Liver (tissue), 9 donors: Measurements from ENCODE around the gene GBP1. TPM values are rescaled to one million over a fixed set of nuclear protein-coding genes. Genes with fewer than 3 reads are reported as not detected.
"Not testable (repeated sequence)": the region's sequence is repeated elsewhere in the genome, so short reads cannot be mapped to it uniquely, and the experiment has no call there.

ENCODE experiments used
- DNase-seq: peaks from one replicate; pipeline ENCODE4 v3.0.0-alpha.2; 2017; ENCODE audit warnings: low spot score
- H3K27ac ChIP-seq, 2 donors: one replicate each; pipeline ENCODE4 v1.7.0; 2013; ENCODE audit warnings: inconsistent platforms in 2 of 2, low read length in 2 of 2, control low read depth in 1 of 2, low read depth in 1 of 2, mild to moderate bottlenecking in 1 of 2
- H3K27me3 ChIP-seq, 4 donors: one replicate each; pipeline versions ENCODE4 v1.6.1 to v1.7.0; 2013; ENCODE audit warnings: low read length in 3 of 4, inconsistent platforms in 1 of 4, mild to moderate bottlenecking in 1 of 4, moderate library complexity in 1 of 4; ENCODE audit not compliant: control insufficient read depth in 4 of 4, insufficient read depth in 4 of 4
- H3K36me3 ChIP-seq, 4 donors: one replicate each; pipeline versions ENCODE4 v1.6.1 to v1.7.0; 2013; ENCODE audit warnings: low read length in 3 of 4, mild to moderate bottlenecking in 3 of 4, low read depth in 1 of 4, moderate library complexity in 1 of 4; ENCODE audit not compliant: control insufficient read depth in 4 of 4, insufficient read depth in 3 of 4
- H3K4me1 ChIP-seq, 4 donors: one replicate each; pipeline versions ENCODE4 v1.6.1 to v1.7.0; 2013; ENCODE audit warnings: low read length in 3 of 4, mild to moderate bottlenecking in 3 of 4, moderate library complexity in 1 of 4; ENCODE audit not compliant: control insufficient read depth in 4 of 4, insufficient read depth in 4 of 4
- H3K4me3 ChIP-seq, 3 donors: one replicate each; pipeline versions ENCODE4 v1.6.1 to v1.7.0; 2013; ENCODE audit warnings: low read length in 3 of 3, control low read depth in 1 of 3, low read depth in 1 of 3, mild to moderate bottlenecking in 1 of 3
- H3K9ac ChIP-seq, 2 donors: one replicate each; pipeline ENCODE4 v1.7.0; 2013; ENCODE audit warnings: low read length in 2 of 2, mild to moderate bottlenecking in 2 of 2, moderate library complexity in 2 of 2, control low read depth in 1 of 2, low read depth in 1 of 2
- H3K9me3 ChIP-seq, 4 donors: one replicate each; pipeline versions ENCODE4 v1.6.1 to v1.7.0; 2013; ENCODE audit warnings: low read length in 3 of 4; ENCODE audit not compliant: control insufficient read depth in 4 of 4
- ATF3 ChIP-seq: IDR thresholded peaks from 2 replicates; pipeline ENCODE4 v1.6.1; 2016; ENCODE audit warnings: antibody characterized with exemption
- CTCF ChIP-seq: fragments of 150-350 bp; IDR thresholded peaks from 2 replicates; pipeline ENCODE4 v1.5.1; 2017; ENCODE audit warnings: improper control_type of control experiment, low read depth, low read length; ENCODE audit not compliant: missing input control
- EGR1 ChIP-seq, 2 donors: IDR thresholded peaks; 2 replicates each; pipeline ENCODE4 v1.6.1; 2016 to 2018; ENCODE audit warnings: antibody characterized with exemption in 2 of 2, low read depth in 2 of 2
- FOXA1 ChIP-seq: IDR thresholded peaks from 2 replicates; pipeline ENCODE4 v1.6.1; 2016; ENCODE audit warnings: antibody characterized with exemption
- FOXA2 ChIP-seq: IDR thresholded peaks from 2 replicates; pipeline ENCODE4 v1.6.1; 2016; ENCODE audit warnings: antibody characterized with exemption
- GABPA ChIP-seq, 2 donors: IDR thresholded peaks in 1 of 2; conservative IDR thresholded peaks in 1 of 2; 2 replicates each; pipeline ENCODE4 v1.6.1; 2016; ENCODE audit warnings: antibody characterized with exemption in 2 of 2, mild to moderate bottlenecking in 1 of 2, moderate library complexity in 1 of 2
- HNF4A ChIP-seq, 2 donors: conservative IDR thresholded peaks; 2 replicates each; pipeline ENCODE4 v1.6.1; 2016; ENCODE audit warnings: antibody characterized with exemption in 2 of 2, mild to moderate bottlenecking in 2 of 2
- JUND ChIP-seq, 2 donors: IDR thresholded peaks; 2 replicates each; pipeline ENCODE4 v1.6.1; 2016; ENCODE audit warnings: antibody characterized with exemption in 2 of 2
- MAX ChIP-seq: IDR thresholded peaks from 2 replicates; pipeline ENCODE4 v1.6.1; 2016; ENCODE audit warnings: antibody characterized with exemption
- NR2F2 ChIP-seq: IDR thresholded peaks from 2 replicates; pipeline ENCODE4 v1.6.1; 2016; ENCODE audit warnings: antibody characterized with exemption
- RAD21 ChIP-seq, 2 donors: IDR thresholded peaks; 2 replicates each; pipeline ENCODE4 v1.6.1; 2016; ENCODE audit warnings: antibody characterized with exemption in 2 of 2, mild to moderate bottlenecking in 2 of 2
- REST ChIP-seq: IDR thresholded peaks from 2 replicates; pipeline ENCODE4 v1.6.1; 2016; ENCODE audit warnings: antibody characterized with exemption, mild to moderate bottlenecking
- RXRA ChIP-seq, 2 donors: IDR thresholded peaks; 2 replicates each; pipeline ENCODE4 v1.6.1; 2017 to 2018; ENCODE audit warnings: antibody characterized with exemption in 2 of 2, mild to moderate bottlenecking in 1 of 2
- SP1 ChIP-seq: IDR thresholded peaks from 2 replicates; pipeline ENCODE4 v1.6.1; 2018; ENCODE audit warnings: antibody characterized with exemption, mild to moderate bottlenecking
- TAF1 ChIP-seq: conservative IDR thresholded peaks from 2 replicates; pipeline ENCODE4 v1.6.1; 2016; ENCODE audit warnings: antibody characterized with exemption, mild to moderate bottlenecking
- YY1 ChIP-seq: IDR thresholded peaks from 2 replicates; pipeline ENCODE4 v1.6.1; 2016; ENCODE audit warnings: antibody characterized with exemption, mild to moderate bottlenecking
- ZBTB33 ChIP-seq: IDR thresholded peaks from 2 replicates; pipeline ENCODE4 v1.6.1; 2016; ENCODE audit warnings: antibody characterized with exemption
- whole genome bisulfite sequencing: extraction: QIAGEN DNeasy Blood & Tissue Kit; methylation state at CpG from one replicate; pipeline ENCODE4 v1.1.7; 2013; 5-methylcytosine and 5-hydroxymethylcytosine counted together
- polyA plus RNA-seq, 2 donors: library from polyadenylated mRNA; stranded (reverse) in 1 of 2; unstranded in 1 of 2; fragments of 200-250 nt in 1 of 2; fragments of >200 nt in 1 of 2; fragmentation: Nextera tagmentation in 1 of 2; extraction: Ambion mirVana in 1 of 2; gene quantifications; one replicate each; pipeline versions ENCODE4 v1.2.1 to v1.2.3, GENCODE V29; 2013 to 2015
- total RNA-seq, 2 donors: library from RNA; depleted of rRNA; stranded (reverse); fragments of >200 nt; gene quantifications; one replicate each; pipeline ENCODE4 v1.2.3, GENCODE V29; 2014
- donor health status: healthy.
- donor health status: healthy.
- donor health status: healthy.
- donor health status: healthy.
- donor health status: healthy.

The GBP1 gene
- total and polyA plus RNA-seq, 4 donors, result 9.1 to 72.6 (median 20.1) TPM

- TF ChIP-seq JUND (IDR thresholded peaks at IDR 0.05) (peak; percentile 30 to 69), GABPA (IDR thresholded peaks at IDR 0.05 in 1 of 2, conservative IDR thresholded peaks at IDR 0.05 in 1 of 2) (no peak), ATF3 (no peak), NR2F2 (no peak)
Measured at GRCh38 chr1:89022167-89022959, 42.6 kb downstream of the GBP1 start, which contains the start of gene GBP3 (continued).

- Histone ChIP-seq H3K36me3 (peaks cover 6 to 23% (median 19%) of the 10 kb centered on the region in 4 donors), H3K4me1 (peaks cover 4 to 15% (median 8%) of the 10 kb centered on the region in 4 donors)
- WGBS, result 83% methylated on average over 3 of the region's 3 CpGs
- H3K9ac ChIP-seq, DNase-seq, H3K4me3 ChIP-seq, H3K9me3 ChIP-seq, H3K27ac ChIP-seq, H3K27me3 ChIP-seq: not testable (repeated sequence)
Measured at GRCh38 chr1:89018318-89018717, 46.7 kb downstream of the GBP1 start.

GRCh38 chr1:89008511-89008910, 56.5 kb downstream of the GBP1 start:
- Histone ChIP-seq H3K9ac (no peak overlapping the region), H3K36me3 (peaks cover 0 to 50% (median 20%) of the 10 kb centered on the region in 4 donors), H3K27ac (no peak overlapping the region), H3K4me1 (no peaks in the 10 kb centered on the region), H3K27me3 (no peaks in the 10 kb centered on the region), H3K9me3 (no peaks in the 10 kb centered on the region), H3K4me3 (no peak overlapping the region)
- TF ChIP-seq YY1 (no peak), RAD21 (IDR thresholded peaks at IDR 0.05) (no peak), TAF1 (no peak), EGR1 (IDR thresholded peaks at IDR 0.05; ENCODE audit: low read depth in 2 of 2) (no peak), RXRA (IDR thresholded peaks at IDR 0.05) (no peak), HNF4A (conservative IDR thresholded peaks at IDR 0.05) (no peak), REST (no peak), CTCF (no peak), GABPA (IDR thresholded peaks at IDR 0.05 in 1 of 2, conservative IDR thresholded peaks at IDR 0.05 in 1 of 2) (no peak), ZBTB33 (no peak), MAX (no peak), NR2F2 (no peak), ATF3 (no peak), FOXA1 (no peak), FOXA2 (no peak), SP1 (no peak), JUND (IDR thresholded peaks at IDR 0.05) (no peak)
- DNase-seq, result no peak
- WGBS, result 91% methylated on average over 4 of the region's 4 CpGs
